Activated B cell treated with CpG ODN at 0.5 μM for 24 hours (primary cell): ENCODE data around the gene BCL2L13. TPM values are rescaled to one million over a fixed set of nuclear protein-coding genes. Genes with fewer than 3 reads are reported as not detected.
A peak's percentile ranks its signal among the peaks of the same experiment; 100 is the strongest.

Source experiments
- ATAC-seq: fragments of 200-7000 bp; cut with Tn5 transposase; one replicate; pipeline ENCODE4 v1.10.0; 2021; ENCODE audit warnings: low read depth, mild to moderate bottlenecking, moderate library complexity
- CTCF ChIA-PET: fragments of 350-600 bp; sonication (Branson Sonifier 250); formaldehyde crosslinking; loops from one replicate; lab custom pipeline; 2021; ENCODE audit warnings: antibody characterized with exemption; lab: Charles Lee
- POLR2A ChIA-PET: fragments of 350-600 bp; sonication (Branson Sonifier 250); formaldehyde crosslinking; loops from one replicate; lab custom pipeline; 2021; ENCODE audit warnings: antibody characterized with exemption; lab: Charles Lee
- DNase-seq: peaks from one replicate; pipeline ENCODE4 v3.0.0; 2022
- H3K27ac Mint-ChIP-seq: one replicate; pipeline ENCODE4 v1.8.0; 2020; ENCODE audit warnings: mixed read lengths
- H3K27me3 Mint-ChIP-seq: one replicate; pipeline ENCODE4 v1.8.0; 2021; ENCODE audit warnings: mixed read lengths
- H3K36me3 Mint-ChIP-seq: one replicate; pipeline ENCODE4 v1.8.0; 2021; ENCODE audit warnings: low read depth, mixed read lengths
- H3K4me1 Mint-ChIP-seq: one replicate; pipeline ENCODE4 v1.8.0; 2021; ENCODE audit warnings: mixed read lengths
- H3K4me3 Mint-ChIP-seq: one replicate; pipeline ENCODE4 v1.8.0; 2020; ENCODE audit warnings: mild to moderate bottlenecking, mixed read lengths
- H3K9me3 Mint-ChIP-seq: one replicate; pipeline ENCODE4 v1.8.0; 2020; ENCODE audit warnings: mixed read lengths
- intact Hi-C: fragments of 100-400 bp; cut with micrococcal nuclease; formaldehyde crosslinking; loops from one replicate; pipeline ENCODE4 v1.15.1; 2024
- total RNA-seq: library from RNA; stranded (reverse); gene quantifications from 2 replicates; pipeline ENCODE4 v1.2.3, GENCODE V29; 2022
- TF ChIP-seq, protein P1 (sequence below): fragments of 200-600 bp; IDR thresholded peaks from one replicate; pipeline ENCODE4 v1.8.0; 2022; ENCODE audit warnings: antibody characterized with exemption, mild to moderate bottlenecking

Gene BCL2L13
- total RNA-seq, 1 donor from 2014 or later, result 38.7 TPM

DNA sequence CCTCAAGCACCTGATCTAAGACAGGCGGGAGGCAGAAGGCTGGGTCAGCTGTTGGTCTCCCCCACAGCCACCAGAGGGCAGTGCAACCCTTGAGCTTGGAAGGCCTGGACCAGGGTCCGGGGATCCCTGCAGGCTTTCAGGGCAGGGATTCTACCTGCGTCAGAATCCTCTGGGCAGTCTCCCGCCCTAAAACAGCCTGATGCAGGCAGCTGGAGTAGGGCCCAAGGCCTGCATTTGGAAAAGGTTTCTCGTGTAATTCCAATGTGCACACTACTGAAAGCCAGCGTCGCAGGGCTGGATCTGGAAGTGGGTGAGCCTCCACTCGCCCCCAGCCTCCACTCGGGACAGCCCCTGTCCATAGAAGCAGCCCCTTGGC is 104.0 kb downstream of the BCL2L13 start:
- peak; percentile 59 for DNase-seq
- no peak overlapping the region for H3K4me3 Mint-ChIP-seq
- intact Hi-C loops, result loop anchor here (1.0 to 2.0 kb wide), 7 partner anchors 30 to 335 kb away; partner anchors contain the start of genes MICAL3 and PEX26
- no peaks in the 10 kb centered on the region for H3K9me3 Mint-ChIP-seq
- CTCF ChIA-PET, result interaction anchor here (0.7 to 6.3 kb wide), 21 partner anchors 9 to 334 kb away, joined by 3 to 63 read pairs (median 5); partner anchors contain the start of gene PEX26
- H3K27me3 Mint-ChIP-seq, result no peaks in the 10 kb centered on the region
- H3K36me3 Mint-ChIP-seq, result peaks cover 47% of the 10 kb centered on the region
- TF ChIP-seq, protein P1, sequence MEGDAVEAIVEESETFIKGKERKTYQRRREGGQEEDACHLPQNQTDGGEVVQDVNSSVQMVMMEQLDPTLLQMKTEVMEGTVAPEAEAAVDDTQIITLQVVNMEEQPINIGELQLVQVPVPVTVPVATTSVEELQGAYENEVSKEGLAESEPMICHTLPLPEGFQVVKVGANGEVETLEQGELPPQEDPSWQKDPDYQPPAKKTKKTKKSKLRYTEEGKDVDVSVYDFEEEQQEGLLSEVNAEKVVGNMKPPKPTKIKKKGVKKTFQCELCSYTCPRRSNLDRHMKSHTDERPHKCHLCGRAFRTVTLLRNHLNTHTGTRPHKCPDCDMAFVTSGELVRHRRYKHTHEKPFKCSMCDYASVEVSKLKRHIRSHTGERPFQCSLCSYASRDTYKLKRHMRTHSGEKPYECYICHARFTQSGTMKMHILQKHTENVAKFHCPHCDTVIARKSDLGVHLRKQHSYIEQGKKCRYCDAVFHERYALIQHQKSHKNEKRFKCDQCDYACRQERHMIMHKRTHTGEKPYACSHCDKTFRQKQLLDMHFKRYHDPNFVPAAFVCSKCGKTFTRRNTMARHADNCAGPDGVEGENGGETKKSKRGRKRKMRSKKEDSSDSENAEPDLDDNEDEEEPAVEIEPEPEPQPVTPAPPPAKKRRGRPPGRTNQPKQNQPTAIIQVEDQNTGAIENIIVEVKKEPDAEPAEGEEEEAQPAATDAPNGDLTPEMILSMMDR, result no peak
- peaks cover 9% of the 10 kb centered on the region for H3K4me1 Mint-ChIP-seq
- H3K27ac Mint-ChIP-seq, result no peak overlapping the region
- peak; percentile 95 for ATAC-seq
- POLR2A ChIA-PET, result interaction anchor here (0.5 to 2.7 kb wide), 9 partner anchors 31 to 334 kb away, joined by 3 to 16 read pairs (median 5); partner anchors contain the start of gene BID

DNA sequence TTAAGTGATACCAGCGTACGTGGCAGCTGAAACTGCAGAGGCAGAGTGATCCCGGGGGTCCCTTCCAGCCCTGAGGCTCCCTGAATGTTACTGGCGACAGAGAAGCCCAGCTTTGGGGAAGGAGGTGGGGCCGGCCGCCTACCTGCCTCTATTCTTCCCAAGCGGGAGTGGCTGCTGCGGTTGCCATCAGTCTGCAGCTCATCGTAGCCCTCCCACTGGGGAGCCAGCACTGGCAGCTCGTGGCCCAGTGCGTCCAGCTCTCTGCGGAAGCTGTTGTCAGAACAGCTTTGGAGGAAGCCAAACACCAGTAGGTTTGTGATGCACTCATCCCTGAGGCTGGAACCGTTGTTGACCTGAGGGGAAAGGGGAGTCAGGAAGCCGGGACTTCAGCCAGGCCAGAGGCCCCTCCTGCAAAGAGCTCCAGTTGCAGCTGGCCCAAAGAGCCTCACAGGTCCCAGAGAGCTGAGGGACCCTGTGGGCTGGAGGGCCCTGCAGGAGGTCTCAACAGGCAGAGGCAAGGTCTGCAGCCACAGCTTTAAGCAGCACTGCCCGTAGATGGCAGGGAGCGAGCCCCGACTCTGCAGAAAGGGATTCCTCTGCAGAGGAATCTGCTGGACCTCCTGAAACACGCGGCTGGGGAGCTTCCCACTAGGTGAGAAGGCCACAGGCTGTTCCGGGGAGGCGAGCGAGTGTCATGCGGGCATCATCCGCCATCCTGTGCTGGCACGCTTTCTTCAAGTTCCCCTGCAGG is 105.3 kb downstream of the BCL2L13 start:
- H3K4me3 Mint-ChIP-seq, result no peak overlapping the region
- peaks cover 9% of the 10 kb centered on the region for H3K4me1 Mint-ChIP-seq
- H3K27ac Mint-ChIP-seq, result no peak overlapping the region
- ChIA-PET CTCF (interaction anchor here (0.7 to 6.3 kb wide), 11 partner anchors 16 to 332 kb away, joined by 3 to 63 read pairs (median 5); partner anchors contain the start of gene PEX26), POLR2A (interaction anchor here (1.2 to 2.7 kb wide), 4 partner anchors 30 to 66 kb away, joined by 3 to 16 read pairs (median 6); partner anchors contain the start of gene BID)
- H3K9me3 Mint-ChIP-seq, result no peaks in the 10 kb centered on the region
- peaks cover 38% of the 10 kb centered on the region for H3K36me3 Mint-ChIP-seq
- DNase-seq, result no peak
- ATAC-seq, result no peak
- TF ChIP-seq, protein P1, result no peak
- intact Hi-C loops, result loop anchor here (2.0 kb wide), 2 partner anchors 29 to 55 kb away; no protein-coding TSS in a partner anchor
- no peaks in the 10 kb centered on the region for H3K27me3 Mint-ChIP-seq

DNA sequence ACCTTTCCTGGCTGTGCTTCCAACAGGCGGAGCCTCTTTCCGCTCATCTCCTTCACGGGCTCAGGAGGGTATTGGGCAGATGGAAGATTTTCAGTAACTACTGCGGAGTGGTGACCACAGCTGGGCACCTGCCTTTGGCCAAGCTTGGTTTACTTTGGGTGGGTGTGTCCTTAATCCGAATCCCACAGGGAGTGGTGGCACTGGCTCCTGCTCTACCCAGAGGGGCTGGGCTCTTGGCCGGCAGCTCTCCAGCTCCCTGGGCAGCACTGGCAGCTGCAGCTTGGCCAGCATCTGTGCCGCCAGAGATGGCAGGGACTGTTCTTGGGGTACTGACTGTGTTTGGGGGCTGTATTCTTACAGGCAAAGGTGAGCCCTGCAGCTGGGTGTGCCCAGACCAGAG is 105.9 kb downstream of the BCL2L13 start:
- no peak for DNase-seq
- Mint-ChIP-seq H3K27ac (no peak overlapping the region), H3K9me3 (no peaks in the 10 kb centered on the region), H3K27me3 (no peaks in the 10 kb centered on the region), H3K4me1 (peaks cover 9% of the 10 kb centered on the region), H3K4me3 (no peak overlapping the region), H3K36me3 (peaks cover 37% of the 10 kb centered on the region)
- TF ChIP-seq, protein P1, result no peak
- POLR2A ChIA-PET, result interaction anchor here (1.2 to 2.7 kb wide), 3 partner anchors 29 to 57 kb away, joined by 3 to 16 read pairs (median 4); partner anchors contain the start of gene BID
- CTCF ChIA-PET, result interaction anchor here (1.0 to 6.3 kb wide), 7 partner anchors 16 to 332 kb away, joined by 3 to 63 read pairs (median 23); partner anchors contain the start of gene PEX26
- intact Hi-C loops, result no loop called here
- no peak for ATAC-seq

DNA sequence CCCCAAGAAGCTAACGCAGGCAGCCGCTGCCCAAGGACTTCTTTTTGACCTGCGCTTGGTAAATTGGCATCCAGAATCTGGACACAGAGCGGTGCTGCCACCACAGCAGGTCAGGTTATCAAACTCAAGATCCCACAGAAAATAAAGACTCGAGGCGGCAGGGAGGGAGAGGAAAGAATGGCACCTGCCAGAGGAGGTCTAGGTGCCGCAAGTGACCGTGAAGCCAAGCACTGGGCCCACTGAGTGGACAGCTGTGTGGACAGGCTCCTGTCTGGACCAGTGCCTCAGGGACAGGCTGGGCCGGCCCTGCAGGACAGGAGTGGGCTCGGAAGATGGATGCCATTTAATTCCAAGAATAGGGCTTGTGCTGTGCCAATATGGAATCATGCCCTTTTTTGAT is 108.4 kb downstream of the BCL2L13 start:
- no peaks in the 10 kb centered on the region for H3K27me3 Mint-ChIP-seq
- H3K9me3 Mint-ChIP-seq, result no peaks in the 10 kb centered on the region
- ChIA-PET POLR2A (no interaction called here), CTCF (no interaction called here)
- H3K4me3 Mint-ChIP-seq, result no peak overlapping the region
- intact Hi-C loops, result no loop called here
- ATAC-seq (no peak), DNase-seq (no peak)
- TF ChIP-seq, protein P1, result no peak
- no peak overlapping the region for H3K27ac Mint-ChIP-seq
- peaks cover 25% of the 10 kb centered on the region for H3K36me3 Mint-ChIP-seq
- H3K4me1 Mint-ChIP-seq, result peaks cover 7% of the 10 kb centered on the region
